Regular cardiac myocyte (primary cell): ENCODE results near the gene SULT2A1. TPM values are rescaled to one million over a fixed set of nuclear protein-coding genes. Genes with fewer than 3 reads are reported as not detected.

Source experiments
- total RNA-seq: library from RNA; depleted of rRNA; stranded (reverse); fragments of >200 nt; gene quantifications from 2 replicates; pipeline ENCODE4 v1.2.3, GENCODE V29; 2014

SULT2A1 gene
- not detected in 2 replicates for total RNA-seq

GRCh38 chr19:47886010-47886559, at the start of gene SULT2A1:
TSS of gene SULT2A1 (minus strand) at chr19:47886315. CDS start at chr19:47886257, 58 bp downstream.

GRCh38 chr19:47858646-47859285, 27.3 kb downstream of the SULT2A1 start, which contains the start of gene TPRX2:
TSS of gene TPRX2 (plus strand) at chr19:47859235. CDS start at chr19:47859247, 12 bp downstream.

GRCh38 chr19:47821460-47822020, 64.6 kb downstream of the SULT2A1 start, which contains the start of gene CRX:
TSS of gene CRX (plus strand) at chr19:47821937. CDS start at chr19:47834444, 12,507 bp downstream.

Other genes with a start within 250 kb of the SULT2A1 start
- 110 and 113 TPM in 2 replicates for gene EHD2, start 172.9 kb downstream of the SULT2A1 start, total RNA-seq
- gene NOP53, start 140.8 kb downstream of the SULT2A1 start, total RNA-seq = 48.5 and 98.0 TPM in 2 replicates
- gene SELENOW, start 107.6 kb downstream of the SULT2A1 start, total RNA-seq = 246 and 264 TPM in 2 replicates
- gene TPRX1, start 81.8 kb downstream of the SULT2A1 start, total RNA-seq = not detected in 2 replicates
- not detected in 2 replicates for gene CRX, start 64.4 kb downstream of the SULT2A1 start, total RNA-seq
- not detected in 2 replicates for gene TPRX2, start 27.1 kb downstream of the SULT2A1 start, total RNA-seq
- gene BSPH1, start 105.9 kb upstream of the SULT2A1 start, total RNA-seq = not detected in 2 replicates
- not detected in 2 replicates for gene ELSPBP1, start 108.3 kb upstream of the SULT2A1 start, total RNA-seq
- not detected in 2 replicates for gene CABP5, start 157.8 kb upstream of the SULT2A1 start, total RNA-seq
- gene PLA2G4C, start 224.5 kb upstream of the SULT2A1 start, total RNA-seq = 3.1 and 15.8 TPM in 2 replicates